Medulla oblongata (tissue), 1 donor: ENCODE measurements around the gene SMARCB1.

Experiments
- DNase-seq: peaks from one replicate; pipeline ENCODE4 v3.0.0-alpha.2; 2015; ENCODE audit errors: extremely low spot score

The SMARCB1 gene

DNA sequence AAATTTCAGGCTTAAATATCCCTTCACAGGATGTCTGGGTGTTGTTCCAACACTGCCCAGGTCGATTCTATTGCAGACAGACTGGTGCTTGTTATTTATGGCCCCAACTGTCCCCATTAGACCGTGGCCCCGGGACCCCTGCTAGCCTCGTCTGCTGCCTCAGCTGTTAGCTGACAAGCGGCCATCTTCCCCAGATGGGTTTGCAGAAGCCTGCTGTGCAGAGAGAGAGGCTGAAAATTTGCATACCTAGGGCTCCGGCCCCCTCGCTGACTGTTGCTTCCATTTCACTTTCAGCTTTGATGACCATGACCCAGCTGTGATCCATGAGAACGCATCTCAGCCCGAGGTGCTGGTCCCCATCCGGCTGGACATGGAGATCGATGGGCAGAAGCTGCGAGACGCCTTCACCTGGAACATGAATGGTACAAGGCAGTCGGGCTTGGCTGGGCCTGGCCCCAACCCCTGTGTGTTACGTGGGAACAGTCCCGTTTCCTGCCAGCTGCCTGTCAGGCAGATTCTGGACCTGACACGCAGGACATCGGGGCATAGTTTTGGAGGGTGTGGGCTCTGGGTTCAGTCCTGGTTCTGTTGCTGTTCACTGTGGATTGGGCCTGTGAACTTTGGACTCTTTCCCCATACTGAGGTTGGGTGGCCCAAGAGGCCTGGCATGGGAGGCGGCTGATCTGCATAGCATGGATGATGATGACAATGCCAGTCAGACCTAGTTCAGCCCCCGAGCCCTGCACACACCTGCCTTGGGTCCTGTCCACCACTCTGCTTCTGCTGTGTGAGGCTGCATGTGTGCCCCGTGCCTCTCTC lies 16.4 kb downstream of the SMARCB1 start:
- DNase-seq, result no peak

DNA sequence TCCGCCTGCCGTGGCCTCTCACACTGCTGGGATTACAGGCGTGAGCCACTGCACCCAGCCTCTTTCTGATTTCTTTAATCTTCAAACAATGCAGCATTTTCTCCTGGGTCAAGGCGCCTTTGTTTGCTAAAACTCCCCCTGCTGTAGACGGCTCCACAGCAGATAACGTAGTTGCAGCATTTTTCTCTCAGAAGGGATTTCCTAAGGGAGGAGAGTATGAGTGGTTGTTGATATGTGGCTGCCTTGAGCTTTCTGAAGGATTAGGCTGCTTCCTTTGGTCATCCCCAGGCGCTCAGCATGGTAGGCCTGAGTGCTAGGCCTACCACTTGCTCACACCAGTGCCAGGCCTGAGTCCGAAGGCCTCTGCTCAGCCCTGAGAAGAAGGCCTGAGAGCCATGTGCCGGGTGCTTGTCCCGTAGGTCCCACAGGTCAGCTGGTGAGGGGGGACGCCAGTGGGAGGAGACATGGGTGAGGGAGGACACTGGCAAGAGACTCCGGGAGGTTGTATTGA lies 18.1 kb downstream of the SMARCB1 start:
- DNase-seq, result peak; percentile 43

DNA sequence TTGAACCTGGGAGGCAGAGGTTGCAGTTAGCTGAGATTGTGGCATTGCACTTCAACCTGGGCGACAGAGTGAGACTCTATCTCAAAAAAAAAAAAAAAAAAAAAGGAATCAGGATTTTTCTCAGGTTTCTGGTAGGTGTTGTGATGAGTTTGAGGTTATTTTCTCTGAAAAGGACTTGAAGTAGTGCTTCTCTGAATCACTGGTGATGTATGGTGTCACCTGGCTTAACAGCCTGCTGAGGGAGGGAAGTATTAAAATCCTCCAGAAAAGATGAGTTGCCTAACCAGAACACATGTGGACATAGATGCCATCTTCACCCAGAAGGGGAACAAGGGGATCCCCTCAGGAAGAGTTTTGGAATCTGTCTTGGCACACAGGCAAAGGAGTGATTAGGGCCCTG lies 20.1 kb downstream of the SMARCB1 start:
- DNase-seq, result no peak

DNA sequence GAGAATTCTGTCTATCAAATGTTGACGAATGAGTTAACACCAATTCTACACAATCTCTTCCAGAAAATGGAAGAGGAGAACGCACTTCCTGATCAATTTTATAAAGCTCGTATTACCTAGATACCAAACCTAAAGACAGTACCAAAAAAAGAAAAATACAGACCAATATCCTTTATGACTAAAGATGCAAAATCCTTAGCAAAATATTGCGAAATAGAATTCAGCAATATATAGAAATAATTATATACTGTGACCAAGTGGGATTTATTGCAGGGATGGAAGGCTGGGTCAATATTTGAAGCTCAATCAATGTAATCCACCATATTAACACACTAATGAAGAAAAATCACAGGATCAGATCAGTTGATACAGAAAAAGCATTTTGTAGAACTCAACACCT lies 25.6 kb downstream of the SMARCB1 start:
- no peak for DNase-seq

DNA sequence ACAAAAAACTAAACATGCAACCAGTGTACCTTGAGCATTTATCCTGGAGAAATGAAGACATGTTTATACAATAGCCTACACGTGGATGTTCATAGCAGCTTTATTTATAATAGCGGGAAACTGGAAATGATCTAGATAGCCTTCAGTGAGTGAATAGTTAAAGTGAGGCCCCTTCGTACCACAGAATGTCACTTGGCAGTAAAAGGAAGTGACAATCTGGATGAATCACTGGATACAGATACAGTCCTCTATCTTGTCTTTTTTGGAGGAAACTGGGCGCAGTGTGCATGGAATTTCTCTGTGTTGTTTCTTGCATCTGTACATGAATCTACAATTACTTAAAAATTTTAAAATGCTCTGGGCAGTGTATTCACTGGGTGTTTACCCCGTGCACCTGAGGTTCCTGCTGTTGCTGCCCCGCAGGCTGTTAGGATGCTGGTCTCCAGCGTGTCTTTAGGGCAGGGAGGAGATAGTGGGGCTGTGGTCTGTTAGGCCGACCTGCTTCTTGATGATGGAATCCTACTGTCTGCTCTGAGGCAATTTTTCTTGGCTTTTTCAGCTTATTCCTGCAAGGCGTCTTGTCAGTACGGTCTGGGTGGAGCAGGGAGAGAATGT lies 28.9 kb downstream of the SMARCB1 start:
- no peak for DNase-seq

DNA sequence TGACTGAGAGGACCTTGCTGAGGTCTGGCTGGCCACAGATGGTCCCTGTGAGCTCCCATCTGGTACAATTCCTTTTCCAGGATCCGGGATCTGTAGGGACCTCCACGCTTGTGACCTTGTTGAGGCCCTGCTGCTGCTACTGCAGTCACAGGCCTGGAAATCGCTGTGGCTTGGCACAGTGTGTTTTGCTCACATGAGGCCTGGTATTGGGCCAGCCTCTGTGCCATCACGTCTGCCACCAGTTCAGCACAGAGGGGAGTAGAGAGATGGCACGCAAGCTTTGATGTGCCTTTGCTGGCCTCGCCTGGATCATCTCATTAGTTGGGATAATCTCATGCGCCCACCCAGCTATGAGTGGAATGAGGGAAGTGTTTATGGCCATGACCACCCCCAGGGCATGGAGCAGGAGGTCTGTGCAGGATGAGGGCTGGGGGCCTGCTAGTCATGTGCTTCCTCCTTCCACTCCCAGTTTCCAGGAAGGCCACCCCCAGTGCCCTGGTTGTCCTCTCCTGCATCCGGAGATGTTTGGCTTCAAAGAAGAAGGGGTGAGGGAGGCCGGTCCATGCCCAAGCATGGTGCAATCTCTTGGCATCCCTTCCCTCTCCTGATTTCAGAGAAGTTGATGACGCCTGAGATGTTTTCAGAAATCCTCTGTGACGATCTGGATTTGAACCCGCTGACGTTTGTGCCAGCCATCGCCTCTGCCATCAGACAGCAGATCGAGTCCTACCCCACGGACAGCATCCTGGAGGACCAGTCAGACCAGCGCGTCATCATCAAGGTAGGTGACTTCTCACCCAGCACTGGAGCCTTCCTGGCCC lies 29.6 kb downstream of the SMARCB1 start:
- peak; percentile 56 for DNase-seq

DNA sequence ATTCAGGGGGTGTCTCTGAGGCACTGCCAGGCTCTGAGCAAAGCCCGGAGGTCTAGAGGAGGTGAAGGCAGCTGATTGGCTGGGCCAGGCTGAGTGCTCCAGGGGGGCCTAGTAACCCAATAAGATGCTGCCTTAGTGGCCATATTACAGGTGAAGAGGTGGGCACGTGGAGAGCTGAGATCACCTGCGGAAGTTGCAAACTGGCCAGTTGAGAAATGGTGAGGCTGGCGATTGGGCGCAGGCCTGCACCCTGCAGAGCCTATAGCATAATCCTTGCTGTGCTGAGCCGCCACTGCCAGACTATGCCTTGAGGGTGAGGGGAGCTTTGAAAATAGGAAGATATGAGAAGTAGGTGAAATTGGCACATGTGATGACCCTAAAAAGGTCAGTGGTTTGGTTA lies 30.4 kb downstream of the SMARCB1 start:
- DNase-seq, result no peak

DNA sequence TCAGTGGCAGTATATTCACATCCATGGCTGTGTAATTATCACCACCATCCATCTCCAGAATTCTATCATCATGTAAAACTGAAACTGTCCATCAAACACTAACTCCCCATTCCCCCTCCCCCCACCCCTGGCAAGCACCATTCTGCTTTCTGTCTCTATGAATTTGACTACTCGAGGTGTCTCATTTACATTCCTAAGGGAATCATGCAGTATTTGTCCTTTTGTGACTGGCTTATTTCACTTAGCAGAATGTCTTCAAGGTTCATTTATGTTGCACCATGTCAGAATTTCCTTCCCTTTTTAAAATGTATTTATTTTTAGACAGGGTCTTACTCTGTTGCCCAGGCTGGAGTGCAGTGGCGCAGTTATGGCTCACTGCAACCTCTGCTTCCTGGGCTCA lies 31.8 kb downstream of the SMARCB1 start:
- DNase-seq, result no peak

DNA sequence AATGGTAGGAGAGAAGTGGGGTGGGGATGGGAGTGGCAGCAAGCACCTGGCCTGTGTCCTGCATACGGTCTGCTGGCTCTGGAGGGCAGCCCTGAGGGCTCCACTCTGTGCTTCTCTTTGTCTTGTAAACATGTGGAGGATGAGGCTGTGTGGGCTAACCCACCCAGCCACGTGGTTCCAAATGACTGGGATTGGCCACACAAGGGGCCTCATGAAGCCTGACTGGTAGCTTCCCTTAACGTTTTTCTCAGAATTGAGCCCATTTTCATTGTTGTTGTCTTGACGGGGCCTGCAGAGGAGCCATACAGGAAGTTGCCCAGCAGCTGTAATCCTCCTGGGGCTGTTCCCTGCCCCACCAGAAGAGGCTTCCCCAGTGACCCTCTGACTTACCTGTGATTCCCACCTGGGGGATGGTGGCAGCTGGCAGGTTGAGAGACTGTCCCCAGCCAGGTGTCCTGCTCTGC lies 34.0 kb downstream of the SMARCB1 start:
- DNase-seq, result no peak

DNA sequence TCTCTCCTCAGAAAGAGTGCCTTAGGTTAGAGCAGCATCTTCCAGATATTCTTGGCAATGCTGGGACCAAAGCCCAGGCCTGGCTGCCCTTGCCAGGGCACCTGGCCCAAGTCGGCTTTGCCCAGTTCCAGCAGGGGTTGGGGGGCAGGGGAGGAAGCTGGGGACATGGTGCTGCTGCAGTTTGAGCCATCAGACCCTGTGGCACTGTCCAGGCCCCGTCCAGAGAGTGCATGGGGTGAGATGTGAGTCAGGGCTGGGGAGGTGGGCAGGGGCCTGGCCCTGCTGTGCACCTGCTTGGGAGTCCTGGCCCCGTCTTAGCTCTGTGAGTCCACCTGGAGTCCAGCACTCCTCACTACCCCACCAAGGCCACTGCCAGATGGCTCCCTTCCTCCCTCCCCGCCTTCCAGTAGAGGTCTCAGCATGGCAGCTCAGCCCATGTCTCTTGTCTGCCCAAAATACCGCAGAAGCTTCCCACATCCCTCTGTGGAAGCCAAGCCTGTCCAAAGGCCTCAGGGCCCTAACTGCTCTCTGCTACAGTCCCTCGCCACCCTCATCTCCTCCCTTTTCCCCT lies 35.4 kb downstream of the SMARCB1 start:
- peak; percentile 66 for DNase-seq

DNA sequence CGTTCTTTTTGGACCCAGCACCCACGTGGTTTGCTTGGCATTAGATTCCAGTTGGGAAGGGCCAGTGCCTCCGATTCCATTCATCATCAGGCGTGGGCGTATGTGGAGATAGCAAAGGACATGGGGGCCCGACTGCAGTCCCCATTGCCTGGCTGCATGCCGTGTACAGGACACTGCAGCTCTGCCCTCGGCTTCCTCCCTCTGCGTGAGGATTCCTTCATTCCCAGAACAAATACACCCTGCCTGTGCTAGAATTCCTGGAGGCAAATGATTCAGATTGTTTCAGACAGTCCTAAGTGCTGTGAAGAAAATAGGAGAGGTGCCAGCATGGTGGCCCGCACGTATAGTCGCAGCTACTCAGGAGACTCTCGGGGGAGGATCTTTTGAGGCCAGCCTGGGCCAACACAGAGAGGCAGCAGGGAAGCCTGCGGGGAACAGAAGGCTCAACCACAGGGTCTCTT lies 36.6 kb downstream of the SMARCB1 start:
- DNase-seq, result no peak

DNA sequence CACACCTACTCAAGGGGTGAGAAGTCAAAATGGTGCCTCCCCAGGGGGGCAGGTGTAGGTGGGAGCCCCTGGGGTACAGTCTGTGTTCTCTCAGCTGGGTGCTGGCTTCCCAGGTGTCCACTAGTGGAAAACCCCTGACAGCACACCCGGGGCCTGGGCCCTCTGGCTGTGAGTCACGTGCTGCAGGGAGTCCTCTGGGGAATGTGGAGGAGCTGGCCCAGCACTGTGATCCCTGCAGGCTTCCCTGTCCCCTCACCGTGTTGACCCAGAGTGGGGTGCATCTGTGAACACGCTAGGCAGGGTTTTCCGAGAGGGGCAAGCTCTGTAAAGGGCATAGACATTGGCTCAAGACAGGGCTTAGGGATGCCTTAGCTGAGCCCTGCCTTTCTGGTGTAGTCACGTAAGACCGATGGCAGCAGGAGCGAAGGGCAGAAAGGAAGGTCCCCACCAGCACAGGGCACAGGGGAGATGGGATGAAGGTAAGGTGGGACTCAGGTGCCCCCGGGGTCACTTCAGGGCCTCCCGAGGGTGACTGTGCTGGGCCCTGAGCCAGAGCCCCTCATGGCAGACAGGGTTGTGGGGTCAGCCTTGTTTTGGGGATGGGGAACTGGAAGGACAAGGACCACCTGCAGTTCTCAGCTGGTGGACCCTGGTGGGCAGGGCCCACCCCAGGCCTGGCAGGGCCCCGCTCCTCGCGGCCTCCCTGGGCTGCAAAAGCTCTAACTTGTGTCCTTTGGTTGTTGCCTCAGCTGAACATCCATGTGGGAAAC lies 37.9 kb downstream of the SMARCB1 start:
- no peak for DNase-seq

DNA sequence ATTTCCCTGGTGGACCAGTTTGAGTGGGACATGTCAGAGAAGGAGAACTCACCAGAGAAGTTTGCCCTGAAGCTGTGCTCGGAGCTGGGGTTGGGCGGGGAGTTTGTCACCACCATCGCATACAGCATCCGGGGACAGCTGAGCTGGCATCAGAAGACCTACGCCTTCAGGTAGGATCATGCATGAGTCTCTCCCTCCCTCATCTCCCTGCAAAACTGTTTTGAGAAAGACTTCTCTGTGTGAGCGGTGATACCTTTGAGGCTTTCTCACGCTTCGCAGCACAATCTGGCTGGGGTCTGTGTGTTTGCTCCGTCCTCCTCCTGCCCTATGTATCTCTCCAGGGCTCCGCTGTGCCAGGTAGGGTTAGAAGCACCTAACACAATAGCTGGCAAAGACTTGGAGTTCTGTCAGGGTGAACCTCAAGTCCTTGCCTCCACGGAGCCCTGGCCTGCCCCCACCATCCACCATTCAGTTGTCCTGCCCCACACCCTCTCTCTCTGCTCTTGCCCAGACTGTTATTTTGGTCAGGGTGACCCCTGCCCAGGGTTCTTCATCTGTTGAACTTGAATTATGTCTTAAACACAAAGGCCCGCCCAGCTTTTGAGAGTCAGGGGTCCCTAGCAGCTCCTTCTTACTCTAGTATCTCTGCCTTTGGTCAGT lies 38.6 kb downstream of the SMARCB1 start:
- no peak for DNase-seq

DNA sequence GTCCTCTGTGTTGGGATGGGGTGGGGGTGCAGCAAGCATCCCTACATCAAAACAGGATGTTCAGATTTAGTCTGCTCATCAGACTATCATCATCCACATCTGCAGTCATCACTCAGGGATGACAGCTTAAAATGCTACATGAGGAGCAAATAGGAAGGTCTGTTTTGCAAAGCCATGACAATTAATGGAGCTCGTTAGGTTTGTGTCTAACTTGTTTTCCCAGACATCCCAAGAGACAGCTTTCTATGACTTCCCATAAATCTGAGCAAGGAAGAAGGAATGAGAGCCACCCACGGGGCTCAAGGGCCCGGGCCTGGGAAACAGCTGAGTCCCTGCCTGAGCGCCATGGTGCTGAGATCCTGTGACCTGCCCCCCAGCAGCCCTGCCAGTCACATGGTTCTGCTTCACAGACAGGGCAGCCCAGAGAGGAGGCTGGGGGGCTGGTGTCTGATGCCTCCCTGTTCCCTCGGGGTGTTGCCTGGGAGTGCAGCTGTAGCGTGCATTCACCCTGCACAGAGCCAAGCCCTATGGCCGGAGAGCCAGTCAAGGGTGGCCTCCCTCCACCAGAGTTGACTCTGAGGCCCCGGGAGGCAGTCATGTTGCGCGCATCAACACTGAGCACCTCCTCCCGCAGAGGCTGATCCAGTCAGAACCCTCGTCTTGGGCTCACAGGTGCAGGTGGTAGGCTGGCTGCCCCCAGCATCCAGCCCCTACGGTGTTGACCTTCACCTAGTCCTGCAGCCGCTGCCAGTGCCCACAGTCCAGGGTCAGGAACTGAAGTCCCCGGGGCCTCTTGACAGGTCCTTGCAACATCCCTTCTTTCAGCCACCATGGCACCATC lies 40.0 kb downstream of the SMARCB1 start:
- no peak for DNase-seq

DNA sequence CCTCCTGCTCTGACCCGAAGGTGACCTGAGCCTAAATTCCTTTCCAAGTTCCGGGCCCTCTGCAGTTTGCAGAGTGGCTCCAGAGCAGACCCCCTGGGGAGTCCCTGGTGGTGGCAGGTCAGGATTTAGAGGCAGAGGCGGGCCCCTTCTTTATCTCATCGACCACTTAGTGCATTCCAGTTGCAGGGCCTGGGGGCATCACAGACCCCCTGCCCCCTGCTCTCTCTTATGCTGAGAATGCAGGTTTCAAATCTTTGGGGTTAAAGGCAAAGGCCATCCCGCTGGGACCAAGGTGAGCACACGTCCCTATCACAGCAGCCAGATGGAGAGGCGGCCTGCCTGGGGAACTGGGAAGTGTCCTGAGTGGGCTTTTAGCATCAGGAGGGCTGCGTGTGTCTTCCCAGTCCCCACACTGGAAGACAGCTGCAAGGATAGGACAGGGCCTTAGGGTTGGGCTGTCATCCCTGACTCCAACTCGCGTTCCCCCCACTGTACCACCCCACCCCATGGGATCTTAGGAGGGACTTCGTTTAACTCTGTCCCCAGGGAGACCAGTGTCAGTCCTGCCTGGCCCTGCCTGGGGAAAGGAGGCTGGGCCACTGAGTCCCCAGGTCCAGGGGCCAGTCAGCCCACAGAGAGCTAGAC lies 40.7 kb downstream of the SMARCB1 start:
- DNase-seq, result no peak

DNA sequence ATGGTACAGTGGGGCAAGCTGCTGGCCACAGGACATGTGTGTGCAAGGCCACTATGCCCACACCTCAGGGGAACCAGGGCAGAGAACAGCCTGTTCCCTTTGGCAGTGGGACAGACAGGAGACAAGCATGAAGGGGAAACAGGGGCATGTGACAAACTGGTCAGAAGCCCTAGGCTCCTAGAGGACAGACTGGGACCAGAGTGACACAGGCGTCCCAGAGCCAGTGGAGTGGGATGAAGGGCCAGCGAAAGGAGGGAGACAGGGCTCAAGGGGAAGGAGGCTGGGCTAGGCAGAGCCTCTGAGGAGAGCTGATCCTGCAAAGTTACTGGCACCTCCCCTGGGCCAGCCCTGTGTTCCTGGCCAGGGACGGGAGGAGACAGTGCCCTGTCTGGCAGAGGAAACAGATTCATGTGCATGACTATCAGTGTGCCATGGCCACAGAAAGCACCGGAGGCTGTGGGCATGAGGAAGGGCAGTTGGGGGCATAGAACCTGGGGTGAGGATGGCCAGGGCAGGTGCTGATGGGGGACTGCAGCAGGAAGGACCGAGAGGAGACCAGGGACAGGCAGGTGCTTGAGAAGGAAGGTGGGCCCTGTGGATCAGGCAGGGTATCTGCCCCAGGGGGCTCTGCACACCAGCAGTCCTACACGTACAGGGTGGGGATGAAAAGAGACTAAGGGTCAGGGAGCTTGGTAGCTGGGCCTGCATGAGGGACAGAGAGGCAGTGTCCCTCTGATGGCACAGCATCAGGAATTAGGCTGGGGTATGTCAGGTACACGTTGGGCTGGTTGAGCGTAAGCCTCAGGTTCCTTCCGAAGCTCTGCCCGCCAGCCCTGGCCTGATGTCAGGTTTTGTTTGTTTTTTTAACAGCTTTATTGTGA lies 42.3 kb downstream of the SMARCB1 start:
- peak; percentile 68 for DNase-seq

DNA sequence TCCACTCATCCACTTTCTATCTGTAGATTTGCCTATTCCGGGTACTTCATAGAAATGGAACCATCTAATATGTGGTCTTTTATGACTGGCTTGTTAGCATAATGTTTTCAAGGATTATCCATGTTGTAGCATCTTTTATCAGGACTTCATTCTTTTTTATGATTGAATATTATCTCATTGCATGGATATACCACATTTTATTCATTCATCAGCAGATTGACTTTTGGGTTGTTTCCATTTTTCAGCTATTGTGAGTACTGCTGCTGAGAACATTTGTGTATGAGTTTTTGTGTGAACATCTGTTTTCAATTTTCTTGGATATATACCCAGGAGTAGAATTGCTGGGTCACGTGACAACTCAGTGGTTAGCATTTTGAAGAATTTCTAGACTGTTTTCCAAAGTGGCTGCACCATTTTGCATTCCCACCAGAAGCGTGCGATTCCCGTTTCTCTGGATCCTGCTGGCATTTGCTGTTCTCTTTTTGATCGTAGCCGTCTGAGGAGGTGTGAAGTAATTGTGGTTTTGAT lies 43.1 kb downstream of the SMARCB1 start:
- no peak for DNase-seq

DNA sequence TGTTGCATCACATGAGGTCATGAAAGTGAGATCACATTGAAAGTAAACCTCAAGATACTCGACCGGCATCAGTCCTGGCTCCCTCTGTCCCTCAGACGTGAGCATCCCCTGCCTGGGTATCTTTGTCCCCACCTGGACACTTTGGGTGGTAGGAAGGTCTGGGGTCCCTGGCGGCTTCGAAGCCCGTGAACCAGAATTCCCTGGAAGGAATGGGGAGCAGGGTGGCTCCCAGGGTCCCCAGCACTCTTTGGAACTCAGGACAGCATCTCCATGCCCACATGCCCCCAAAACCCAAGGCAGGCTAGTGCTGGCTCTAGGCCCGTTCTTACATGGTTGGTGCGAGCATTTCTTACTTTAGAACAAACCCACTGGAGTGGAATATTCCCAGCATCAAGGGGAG lies 44.5 kb downstream of the SMARCB1 start:
- no peak for DNase-seq
